Karpas-422 (cell line): ENCODE data around the gene C1orf198. TPM values are rescaled to one million over a fixed set of nuclear protein-coding genes. Genes with fewer than 3 reads are reported as not detected.

Source experiments
- small RNA-seq: library from RNA; depleted of rRNA; stranded (forward); fragments of <200 nt; gene quantifications from one replicate; pipeline ENCODE3, GENCODE V24; 2014
- total RNA-seq: library from RNA; depleted of rRNA; stranded (reverse); fragments of >200 nt; shearing (Covaris generic); gene quantifications from 2 replicates; pipeline ENCODE4 v1.2.3, GENCODE V29; 2014; ENCODE audit warnings: low replicate concordance; rRNA removed

The C1orf198 gene
- total RNA-seq, 1 experiment from 2014 or later: 3.7 TPM

Small RNAs within 50 kb of the gene (small RNA-seq; reads per million reads assigned to genes)
- gene RN7SL837P (not detected), gene RNA5SP79 (not detected)

Other genes starting within 250 kb of the C1orf198 start
- gene COG2, start 226.0 kb downstream of the C1orf198 start, total RNA-seq: 33.9 and 40.9 TPM in 2 replicates
- not detected in 2 replicates for gene AGT, start 154.4 kb downstream of the C1orf198 start, total RNA-seq
- not detected in 2 replicates for gene CAPN9, start 121.1 kb downstream of the C1orf198 start, total RNA-seq
- 11.2 and 14.0 TPM in 2 replicates for gene TTC13, start 110.3 kb upstream of the C1orf198 start, total RNA-seq
- 23.7 and 35.1 TPM in 2 replicates for gene ARV1, start 110.6 kb upstream of the C1orf198 start, total RNA-seq
- gene FAM89A, start 171.7 kb upstream of the C1orf198 start, total RNA-seq: 8.2 and 11.2 TPM in 2 replicates